ENCODE data around the gene KCNK13. TPM values are rescaled to one million over a fixed set of nuclear protein-coding genes. Genes with fewer than 3 reads are reported as not detected.
A peak's percentile ranks its signal among the peaks of the same experiment; 100 is the strongest.
"Not testable (repeated sequence)": the region's sequence is repeated elsewhere in the genome, so short reads cannot be mapped to it uniquely, and the experiment has no call there.

The KCNK13 gene
- total and polyA plus RNA-seq, 4 donors = 0.99 to 2.7 (median 1.9) TPM

DNA sequence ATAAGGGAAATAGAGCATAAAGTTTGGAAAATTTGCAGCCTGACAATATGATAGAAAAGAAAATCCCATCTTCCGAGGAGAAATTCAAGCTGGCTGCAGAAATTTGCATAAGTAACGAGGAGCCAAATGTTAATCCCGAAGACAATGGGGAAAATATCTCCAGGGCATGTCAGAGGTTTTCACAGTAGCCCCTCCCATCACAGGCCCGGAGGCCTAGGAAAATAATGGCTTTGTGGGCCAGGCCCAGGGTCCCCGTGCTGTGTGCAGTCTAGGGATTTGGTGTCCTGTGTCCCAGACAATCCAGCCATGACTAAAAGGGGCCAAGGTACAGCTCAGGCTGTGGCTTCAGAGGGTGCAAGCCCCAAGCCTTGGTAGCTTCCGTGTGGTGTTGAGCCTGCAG lies 27.7 kb downstream of the KCNK13 start:
- not testable (repeated sequence) for DNase-seq (ENCODE audit: low read depth in 4 of 6, low spot score in 6 of 6)

GRCh38 chr14:90091393-90091792 lies 29.6 kb downstream of the KCNK13 start:
- peak in 5 of 6 donors; percentile 31 to 86 (median 52) for DNase-seq (ENCODE audit: low read depth in 4 of 6, low spot score in 6 of 6)
- Histone ChIP-seq H3K27me3 (ENCODE audit: control insufficient read depth, insufficient read depth, low read length) (no peaks in the 10 kb centered on the region), H3K36me3 (ENCODE audit: control insufficient read depth, insufficient read depth, low read length) (no peaks in the 10 kb centered on the region), H3K4me1 (ENCODE audit: control insufficient read depth, insufficient read depth, low read length) (no peaks in the 10 kb centered on the region), H3K4me3 (ENCODE audit: low read depth, low read length) (no peak overlapping the region), H3K9me3 (ENCODE audit: control insufficient read depth, insufficient read depth, low read length) (peaks cover 2% of the 10 kb centered on the region), H3K27ac (ENCODE audit: low read depth, low read length) (no peak overlapping the region)
- WGBS (ENCODE audit: insufficient coverage) = 25% methylated on average over 1 of the region's 1 CpG

More for the DNA sequence above, 27.7 kb downstream of the KCNK13 start:
- H3K36me3 ChIP-seq (ENCODE audit: control insufficient read depth, insufficient read depth, low read length); H3K4me3 ChIP-seq (ENCODE audit: low read depth, low read length); H3K27me3 ChIP-seq (ENCODE audit: control insufficient read depth, insufficient read depth, low read length); H3K4me1 ChIP-seq (ENCODE audit: control insufficient read depth, insufficient read depth, low read length); H3K9me3 ChIP-seq (ENCODE audit: control insufficient read depth, insufficient read depth, low read length); H3K27ac ChIP-seq (ENCODE audit: low read depth, low read length): not testable (repeated sequence)
- whole genome bisulfite sequencing (ENCODE audit: insufficient coverage) = 70% methylated on average over 3 of the region's 6 CpGs

DNA sequence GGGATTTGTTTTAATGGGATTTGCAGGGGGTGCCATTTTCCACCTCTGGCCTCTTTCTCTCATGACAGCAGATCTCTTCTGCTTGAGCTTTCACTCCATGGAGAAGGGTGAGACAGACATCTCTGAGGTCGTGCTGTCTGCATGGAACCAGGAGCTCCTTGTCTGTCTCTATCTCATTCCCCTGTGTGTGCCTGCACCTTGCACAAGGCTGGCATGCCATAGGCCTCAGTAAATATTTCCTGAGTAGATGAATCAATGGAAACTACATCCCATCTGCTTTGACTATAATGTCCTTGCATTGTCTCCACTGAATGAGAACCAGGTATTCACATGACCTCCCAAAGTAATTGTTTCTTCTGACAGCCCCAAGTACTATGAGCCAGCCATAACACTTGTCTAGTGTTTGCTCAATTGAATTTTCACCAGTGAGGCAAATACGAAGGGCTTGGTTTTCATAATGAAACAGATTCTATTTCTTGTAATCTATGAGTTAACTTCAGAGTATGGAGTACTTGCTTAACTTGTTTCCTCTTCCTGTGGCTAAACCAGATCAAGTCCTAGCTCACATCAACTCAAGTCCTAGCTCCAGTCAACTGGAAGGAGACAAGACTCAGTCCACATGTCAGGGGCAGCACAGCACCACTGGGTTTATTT lies 32.3 kb downstream of the KCNK13 start:
- no peak for DNase-seq (ENCODE audit: low read depth in 4 of 6, low spot score in 6 of 6)
- Histone ChIP-seq H3K27me3 (ENCODE audit: control insufficient read depth, insufficient read depth, low read length) (no peaks in the 10 kb centered on the region), H3K4me1 (ENCODE audit: control insufficient read depth, insufficient read depth, low read length) (no peaks in the 10 kb centered on the region), H3K4me3 (ENCODE audit: low read depth, low read length) (no peak overlapping the region), H3K9me3 (ENCODE audit: control insufficient read depth, insufficient read depth, low read length) (peaks cover 2% of the 10 kb centered on the region), H3K27ac (ENCODE audit: low read depth, low read length) (no peak overlapping the region), H3K36me3 (ENCODE audit: control insufficient read depth, insufficient read depth, low read length) (no peaks in the 10 kb centered on the region)
- WGBS (ENCODE audit: insufficient coverage) = 86% methylated on average over 1 of the region's 2 CpGs

DNA sequence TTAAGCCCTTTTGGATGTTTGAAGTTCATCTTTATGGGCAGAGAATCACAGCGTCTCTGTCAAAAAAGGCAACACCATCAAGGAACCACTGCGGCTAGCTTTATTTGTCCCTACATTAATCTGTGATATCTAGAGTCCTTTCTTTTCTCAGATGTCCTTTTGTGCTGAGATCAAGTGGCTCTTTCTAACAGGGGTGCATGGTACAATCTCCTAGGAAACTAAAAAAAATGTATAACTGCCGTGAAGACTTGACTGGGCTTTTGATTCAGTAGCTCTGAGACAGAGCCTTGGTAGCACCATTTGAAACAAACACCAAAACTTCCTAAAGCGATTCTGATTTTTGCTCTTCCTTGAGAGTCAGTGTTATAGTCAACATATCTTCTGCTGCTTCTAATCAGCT lies 33.3 kb downstream of the KCNK13 start:
- no peak for DNase-seq (ENCODE audit: low read depth in 4 of 6, low spot score in 6 of 6)
- 38% methylated on average over 1 of the region's 4 CpGs for WGBS (ENCODE audit: insufficient coverage)
- Histone ChIP-seq H3K9me3 (ENCODE audit: control insufficient read depth, insufficient read depth, low read length) (peaks cover 2% of the 10 kb centered on the region), H3K36me3 (ENCODE audit: control insufficient read depth, insufficient read depth, low read length) (no peaks in the 10 kb centered on the region), H3K27me3 (ENCODE audit: control insufficient read depth, insufficient read depth, low read length) (no peaks in the 10 kb centered on the region), H3K27ac (ENCODE audit: low read depth, low read length) (no peak overlapping the region), H3K4me1 (ENCODE audit: control insufficient read depth, insufficient read depth, low read length) (no peaks in the 10 kb centered on the region), H3K4me3 (ENCODE audit: low read depth, low read length) (no peak overlapping the region)

DNA sequence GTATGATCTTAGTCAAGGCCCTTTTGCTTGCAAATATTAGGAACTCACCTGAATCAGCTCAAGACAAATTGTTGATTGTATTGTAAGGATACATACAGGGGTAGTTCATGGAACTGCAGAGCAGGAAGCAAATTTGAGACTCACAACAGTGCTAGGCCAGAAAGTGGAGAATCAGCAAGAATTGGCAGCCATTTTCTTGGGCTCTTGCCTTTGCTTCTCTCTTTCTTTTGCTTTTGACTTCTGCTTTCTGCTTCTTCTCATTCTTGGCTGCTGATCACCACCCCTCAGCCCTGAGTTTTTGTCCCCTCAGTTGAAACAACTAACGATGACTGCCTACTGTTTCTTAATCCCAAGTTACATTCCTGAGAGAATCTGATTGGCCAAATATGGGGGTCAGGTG lies 34.8 kb downstream of the KCNK13 start:
- Histone ChIP-seq H3K4me3 (ENCODE audit: low read depth, low read length) (no peak overlapping the region), H3K36me3 (ENCODE audit: control insufficient read depth, insufficient read depth, low read length) (no peaks in the 10 kb centered on the region), H3K4me1 (ENCODE audit: control insufficient read depth, insufficient read depth, low read length) (no peaks in the 10 kb centered on the region), H3K27ac (ENCODE audit: low read depth, low read length) (no peak overlapping the region), H3K27me3 (ENCODE audit: control insufficient read depth, insufficient read depth, low read length) (no peaks in the 10 kb centered on the region), H3K9me3 (ENCODE audit: control insufficient read depth, insufficient read depth, low read length) (no peaks in the 10 kb centered on the region)
- no CpG with 5 or more reads among the region's 1 CpG for WGBS (ENCODE audit: insufficient coverage)
- DNase-seq (ENCODE audit: low read depth in 4 of 6, low spot score in 6 of 6) = no peak

GRCh38 chr14:90103808-90104207 lies 42.0 kb downstream of the KCNK13 start:
- WGBS (ENCODE audit: insufficient coverage) = 95% methylated on average over 3 of the region's 3 CpGs
- Histone ChIP-seq H3K4me3 (ENCODE audit: low read depth, low read length) (no peak overlapping the region), H3K36me3 (ENCODE audit: control insufficient read depth, insufficient read depth, low read length) (no peaks in the 10 kb centered on the region), H3K27me3 (ENCODE audit: control insufficient read depth, insufficient read depth, low read length) (no peaks in the 10 kb centered on the region), H3K4me1 (ENCODE audit: control insufficient read depth, insufficient read depth, low read length) (no peaks in the 10 kb centered on the region), H3K9me3 (ENCODE audit: control insufficient read depth, insufficient read depth, low read length) (no peaks in the 10 kb centered on the region), H3K27ac (ENCODE audit: low read depth, low read length) (no peak overlapping the region)
- no peak for DNase-seq (ENCODE audit: low read depth in 4 of 6, low spot score in 6 of 6)

GRCh38 chr14:90105756-90106155 lies 44.0 kb downstream of the KCNK13 start:
- WGBS (ENCODE audit: insufficient coverage) = 42% methylated on average over 3 of the region's 4 CpGs
- no peaks in the 10 kb centered on the region for H3K4me1 ChIP-seq (ENCODE audit: control insufficient read depth, insufficient read depth, low read length)
- H3K36me3 ChIP-seq (ENCODE audit: control insufficient read depth, insufficient read depth, low read length) = no peaks in the 10 kb centered on the region
- DNase-seq (ENCODE audit: low read depth in 4 of 6, low spot score in 6 of 6) = peak in 2 of 6 donors; percentile 28 to 66
- no peaks in the 10 kb centered on the region for H3K9me3 ChIP-seq (ENCODE audit: control insufficient read depth, insufficient read depth, low read length)
- H3K27me3 ChIP-seq (ENCODE audit: control insufficient read depth, insufficient read depth, low read length) = no peaks in the 10 kb centered on the region
- H3K4me3 ChIP-seq (ENCODE audit: low read depth, low read length) = no peak overlapping the region
- H3K27ac ChIP-seq (ENCODE audit: low read depth, low read length) = no peak overlapping the region

- DNase-seq (ENCODE audit: low read depth in 4 of 6, low spot score in 6 of 6) = no peak
- H3K4me1 ChIP-seq (ENCODE audit: control insufficient read depth, insufficient read depth, low read length) = no peaks in the 10 kb centered on the region
- no peaks in the 10 kb centered on the region for H3K27me3 ChIP-seq (ENCODE audit: control insufficient read depth, insufficient read depth, low read length)
- H3K9me3 ChIP-seq (ENCODE audit: control insufficient read depth, insufficient read depth, low read length) = no peaks in the 10 kb centered on the region
- no peak overlapping the region for H3K4me3 ChIP-seq (ENCODE audit: low read depth, low read length)
- WGBS (ENCODE audit: insufficient coverage) = 93% methylated on average over 4 of the region's 6 CpGs
- H3K27ac ChIP-seq (ENCODE audit: low read depth, low read length) = no peak overlapping the region
- no peaks in the 10 kb centered on the region for H3K36me3 ChIP-seq (ENCODE audit: control insufficient read depth, insufficient read depth, low read length)
These were observed 46.0 kb downstream of the KCNK13 start for GRCh38 chr14:90107789-90108188.

DNA sequence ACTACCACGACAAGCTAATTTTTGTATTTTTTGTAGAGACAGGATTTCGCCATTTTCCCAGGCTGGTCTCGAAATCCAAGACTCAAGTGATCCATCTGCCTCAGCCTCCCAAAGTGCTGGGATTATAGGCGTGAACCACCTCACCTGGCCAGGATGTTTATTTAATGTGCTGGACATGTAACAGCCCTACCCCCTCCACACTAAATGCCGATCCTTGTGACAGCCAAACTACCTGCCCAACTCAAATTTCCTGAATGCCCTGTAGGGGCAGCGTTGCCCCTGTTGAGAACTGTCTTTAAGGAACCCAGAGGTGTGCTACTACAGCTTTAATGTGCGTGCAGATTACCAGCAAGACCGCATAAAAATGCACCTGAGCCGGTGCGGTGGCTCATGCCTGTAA lies 48.1 kb downstream of the KCNK13 start:
- Histone ChIP-seq H3K9me3 (ENCODE audit: control insufficient read depth, insufficient read depth, low read length) (no peaks in the 10 kb centered on the region), H3K4me3 (ENCODE audit: low read depth, low read length) (no peak overlapping the region), H3K36me3 (ENCODE audit: control insufficient read depth, insufficient read depth, low read length) (no peaks in the 10 kb centered on the region), H3K27ac (ENCODE audit: low read depth, low read length) (no peak overlapping the region), H3K27me3 (ENCODE audit: control insufficient read depth, insufficient read depth, low read length) (no peaks in the 10 kb centered on the region), H3K4me1 (ENCODE audit: control insufficient read depth, insufficient read depth, low read length) (no peaks in the 10 kb centered on the region)
- 75% methylated on average over 10 of the region's 10 CpGs for WGBS (ENCODE audit: insufficient coverage)
- no peak for DNase-seq (ENCODE audit: low read depth in 4 of 6, low spot score in 6 of 6)

DNA sequence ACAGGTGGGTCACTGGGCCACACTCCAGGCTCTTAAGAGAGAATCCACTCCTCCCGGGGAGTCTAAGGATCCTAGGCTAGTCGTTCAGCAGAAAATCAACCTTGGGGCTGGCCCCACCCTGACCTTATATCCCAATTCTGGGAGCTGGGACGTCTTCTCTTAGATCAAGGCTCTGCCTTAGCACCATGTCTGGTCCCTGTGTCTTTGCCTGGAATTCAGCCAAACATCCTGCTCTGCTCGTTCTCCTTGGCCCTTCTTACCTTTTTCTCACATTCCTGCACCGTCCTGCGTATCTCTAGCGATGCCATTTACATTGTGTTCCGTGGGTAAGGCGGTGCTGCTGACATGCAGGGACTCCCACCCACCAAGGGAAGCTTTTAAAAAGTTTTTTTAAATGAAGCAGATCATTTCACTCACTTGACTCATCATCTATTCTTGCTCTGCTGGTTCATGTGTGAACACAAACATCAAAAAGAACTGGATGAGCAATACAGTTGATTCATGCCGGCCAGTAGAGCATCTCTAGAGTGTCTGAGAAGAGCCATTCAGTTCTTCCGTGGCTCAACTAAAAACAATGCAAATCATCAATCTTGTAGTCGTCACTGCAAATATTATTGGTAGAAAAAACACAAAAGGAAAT lies 50.2 kb downstream of the KCNK13 start:
- Histone ChIP-seq H3K4me1 (ENCODE audit: control insufficient read depth, insufficient read depth, low read length) (peaks cover 5% of the 10 kb centered on the region), H3K4me3 (ENCODE audit: low read depth, low read length) (no peak overlapping the region), H3K36me3 (ENCODE audit: control insufficient read depth, insufficient read depth, low read length) (no peaks in the 10 kb centered on the region), H3K27me3 (ENCODE audit: control insufficient read depth, insufficient read depth, low read length) (no peaks in the 10 kb centered on the region), H3K27ac (ENCODE audit: low read depth, low read length) (no peak overlapping the region), H3K9me3 (ENCODE audit: control insufficient read depth, insufficient read depth, low read length) (no peaks in the 10 kb centered on the region)
- WGBS (ENCODE audit: insufficient coverage) = 80% methylated on average over 8 of the region's 12 CpGs
- no peak for DNase-seq (ENCODE audit: low read depth in 4 of 6, low spot score in 6 of 6)
